Eye (tissue), 1 donor: ENCODE results near the gene FRS2.
"Not testable (repeated sequence)": the region's sequence is repeated elsewhere in the genome, so short reads cannot be mapped to it uniquely, and the experiment has no call there.

Experiments
- DNase-seq: peaks from one replicate; pipeline ENCODE4 v3.0.0-alpha.2; 2015

FRS2 gene

GRCh38 chr12:69588527-69588926 is 118.3 kb downstream of the FRS2 start:
- no peak for DNase-seq

DNA sequence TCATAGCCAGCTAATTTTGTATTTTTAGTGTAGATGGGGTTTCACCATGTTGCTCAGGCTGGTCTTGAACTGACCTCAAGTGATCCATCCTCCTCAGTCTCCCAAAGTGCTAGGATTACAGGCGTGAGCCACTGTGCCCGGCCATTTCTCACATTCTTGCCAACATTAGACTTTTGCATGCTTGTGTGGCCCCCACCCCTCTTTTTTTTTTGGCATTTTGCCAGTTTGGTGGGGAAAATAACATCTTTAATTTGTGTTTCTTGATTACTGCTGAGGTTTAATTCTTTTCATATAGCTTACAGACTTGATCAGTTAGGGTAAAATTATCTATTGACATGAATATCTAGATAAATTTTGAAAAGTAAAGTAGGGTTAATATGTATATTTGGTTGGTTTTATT is 118.9 kb downstream of the FRS2 start:
- DNase-seq = no peak

GRCh38 chr12:69595689-69596088 is 125.5 kb downstream of the FRS2 start:
- DNase-seq = no peak

GRCh38 chr12:69598174-69598753 is 128.1 kb downstream of the FRS2 start:
- no peak for DNase-seq

DNA sequence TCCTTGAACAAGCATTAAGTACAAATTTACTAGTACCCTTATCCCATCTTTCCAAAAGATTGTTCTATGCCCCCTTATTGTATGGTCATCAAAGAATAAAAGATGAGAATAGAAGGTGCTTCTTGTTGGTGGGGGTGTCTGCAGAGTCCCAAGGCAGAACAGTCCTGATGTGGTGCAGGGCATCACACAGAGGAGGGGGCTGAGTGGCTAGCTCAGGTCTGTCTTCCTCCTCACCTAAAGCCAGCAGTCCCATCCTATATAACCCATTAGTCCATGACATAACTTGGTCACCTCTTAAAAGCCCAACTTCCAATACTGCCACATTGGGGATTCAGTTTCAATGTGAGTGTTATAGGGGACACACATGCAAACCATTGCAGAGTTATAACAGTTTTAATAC is 130.6 kb downstream of the FRS2 start:
- no peak for DNase-seq

DNA sequence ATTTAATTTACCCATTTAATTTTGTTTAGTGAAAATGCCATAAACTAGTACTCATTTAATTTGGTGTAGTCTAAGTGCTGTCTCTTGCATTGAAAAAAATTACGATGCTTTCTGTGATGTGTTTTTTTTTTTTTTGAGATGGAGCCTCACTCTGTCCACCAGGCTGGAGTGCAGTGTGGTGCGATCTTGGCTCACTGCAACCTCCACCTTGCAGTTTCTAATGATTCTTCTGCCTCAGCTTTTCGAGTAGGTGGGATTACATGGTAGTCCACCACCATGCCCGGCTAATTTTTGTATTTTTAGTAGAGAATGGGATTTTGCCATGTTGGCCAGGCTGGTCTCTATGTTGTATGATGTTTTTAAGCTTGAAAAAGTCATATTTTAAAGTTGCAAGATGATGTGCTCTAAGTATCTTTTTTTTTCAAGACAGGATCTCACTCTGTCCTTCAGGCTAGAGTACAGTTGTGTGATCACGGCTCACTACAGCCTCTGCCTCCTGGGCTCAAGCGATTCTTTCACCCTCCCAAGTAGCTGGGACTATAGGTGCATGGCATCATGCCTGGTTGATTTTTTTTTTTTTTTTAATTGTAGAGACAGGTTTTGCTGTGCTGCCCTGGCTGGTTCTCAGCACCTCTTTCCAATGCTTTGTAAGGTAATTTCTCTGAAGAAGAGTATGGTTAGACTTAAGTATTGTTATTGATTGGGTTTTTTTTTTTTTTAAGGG is 131.9 kb downstream of the FRS2 start:
- no peak for DNase-seq

- no peak for DNase-seq
Measured at GRCh38 chr12:69602954-69603353, 132.8 kb downstream of the FRS2 start.

GRCh38 chr12:69603556-69603955 is 133.4 kb downstream of the FRS2 start:
- DNase-seq = not testable (repeated sequence)

DNA sequence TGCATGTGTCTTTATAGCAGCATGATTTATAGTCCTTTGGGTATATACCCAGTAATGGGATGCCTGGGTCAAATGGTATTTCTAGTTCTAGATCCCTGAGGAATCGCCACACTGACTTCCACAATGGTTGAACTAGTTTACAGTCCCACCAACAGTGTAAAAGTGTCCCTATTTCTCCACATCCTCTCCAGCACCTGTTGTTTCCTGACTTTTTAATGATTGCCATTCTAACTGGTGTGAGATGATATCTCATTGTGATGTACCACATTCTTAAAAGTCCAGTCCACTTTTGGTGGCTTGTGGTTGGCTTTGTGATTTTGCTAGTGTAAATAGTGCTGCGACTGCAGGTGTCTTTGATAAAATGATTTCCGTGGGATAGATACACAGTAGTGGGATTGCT is 134.1 kb downstream of the FRS2 start:
- not testable (repeated sequence) for DNase-seq

- no peak for DNase-seq
Measured at GRCh38 chr12:69608114-69608513, 137.9 kb downstream of the FRS2 start.

- DNase-seq = no peak
Measured at GRCh38 chr12:69610126-69610525, 139.9 kb downstream of the FRS2 start.

- DNase-seq = no peak
Measured at GRCh38 chr12:69610729-69611128, 140.5 kb downstream of the FRS2 start, which contains the start of gene LRRC10. Gene LRRC10, minus strand, starts transcription at chr12:69610907. Its CDS starts 69 bp downstream, at chr12:69610838.

DNA sequence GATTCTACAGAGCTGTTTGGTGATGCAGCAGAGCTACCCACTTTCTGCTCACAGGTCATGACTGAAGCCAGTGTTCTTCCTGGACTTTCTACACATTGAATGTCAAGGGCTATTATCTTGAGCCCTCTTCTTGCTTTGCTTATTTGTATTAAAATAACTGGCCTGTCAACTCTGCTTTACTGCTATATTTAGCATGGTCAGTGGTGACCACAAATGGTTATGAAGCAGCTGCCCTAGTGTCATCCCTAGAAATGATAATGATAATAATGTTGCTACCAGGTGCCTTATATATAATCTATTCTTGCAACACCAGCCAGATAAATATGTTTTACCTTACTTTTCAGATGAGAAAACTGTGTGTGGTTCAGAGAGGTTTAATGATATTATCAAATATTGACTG is 143.2 kb downstream of the FRS2 start:
- no peak for DNase-seq

GRCh38 chr12:69616025-69616424 is 145.8 kb downstream of the FRS2 start:
- no peak for DNase-seq

- no peak for DNase-seq
Measured at GRCh38 chr12:69619050-69619449, 148.9 kb downstream of the FRS2 start.

DNA sequence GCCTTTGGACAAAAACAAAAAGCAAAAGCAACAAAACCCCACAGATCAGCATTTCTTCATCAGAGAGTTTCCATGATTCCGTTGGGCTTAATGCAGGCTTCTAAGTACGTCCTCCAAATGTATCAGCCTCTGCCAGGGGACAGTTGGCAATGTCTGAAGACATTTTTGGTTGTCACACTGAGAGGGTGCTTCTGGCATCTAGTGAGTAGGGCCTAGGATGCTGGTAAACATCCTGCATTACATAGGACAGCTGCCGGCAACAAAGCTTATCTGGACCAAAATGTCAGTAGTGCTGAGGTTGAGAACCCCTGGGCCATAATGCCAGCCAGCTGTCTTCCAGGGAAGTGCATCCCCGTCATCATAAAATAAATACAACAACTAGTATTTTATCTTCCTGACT is 149.9 kb downstream of the FRS2 start:
- DNase-seq = no peak

DNA sequence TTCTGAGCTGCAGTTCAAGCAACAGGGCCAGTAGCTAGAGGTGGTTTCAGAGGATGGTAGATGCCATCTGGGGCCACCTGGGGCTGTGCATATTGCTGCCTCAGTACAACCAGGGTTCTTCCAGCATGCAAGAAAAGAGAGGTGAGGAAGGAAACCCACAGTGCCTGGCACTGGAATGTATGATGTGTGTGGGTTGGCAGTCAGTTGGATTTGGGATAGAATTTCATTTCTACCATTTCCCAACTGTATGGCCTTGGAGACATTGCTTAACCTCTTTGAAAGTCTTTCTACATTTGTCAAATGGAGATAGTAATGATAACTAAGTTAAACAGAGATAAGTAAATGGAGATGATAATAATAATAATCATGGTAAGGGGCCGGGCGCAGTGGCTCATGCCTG is 150.7 kb downstream of the FRS2 start:
- DNase-seq = no peak

DNA sequence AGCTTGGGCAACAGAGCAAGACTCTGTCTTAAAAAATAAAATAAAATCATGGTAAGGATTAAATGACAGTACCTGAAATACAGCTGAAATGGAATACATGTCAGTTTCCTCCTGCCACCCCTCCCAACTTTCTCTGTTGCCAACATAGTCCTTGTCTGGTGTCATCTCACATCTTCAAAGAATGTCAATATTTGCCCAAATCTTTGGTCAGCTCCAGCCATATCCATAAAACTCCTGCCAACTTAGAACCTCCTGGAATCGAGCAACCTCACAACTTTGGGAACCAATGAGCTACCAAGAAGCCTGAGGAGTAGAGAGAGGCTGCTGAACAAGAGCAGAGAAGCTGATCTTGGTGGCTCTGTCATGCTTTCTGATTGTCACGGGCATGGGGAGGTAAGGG is 151.4 kb downstream of the FRS2 start:
- no peak for DNase-seq

DNA sequence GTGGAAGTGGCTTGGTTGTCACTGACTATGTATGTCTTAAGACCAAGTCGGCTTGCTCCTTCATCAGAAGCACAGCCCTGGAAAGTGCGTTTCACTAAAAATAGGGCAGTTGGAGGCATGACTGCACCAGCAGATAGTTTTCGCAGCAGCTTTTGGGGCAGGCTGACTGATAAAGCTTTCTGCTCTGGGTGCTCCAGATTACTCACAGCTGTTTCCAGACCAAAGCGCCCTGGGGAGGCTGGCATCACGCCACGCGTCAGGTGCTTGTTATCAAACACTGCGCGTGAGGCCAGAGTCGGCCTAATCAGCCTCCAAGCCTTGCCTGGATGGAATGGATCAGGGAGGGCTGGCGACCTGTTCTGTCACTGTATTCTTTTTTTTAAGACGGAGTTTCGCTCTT is 153.8 kb downstream of the FRS2 start:
- DNase-seq = no peak

DNA sequence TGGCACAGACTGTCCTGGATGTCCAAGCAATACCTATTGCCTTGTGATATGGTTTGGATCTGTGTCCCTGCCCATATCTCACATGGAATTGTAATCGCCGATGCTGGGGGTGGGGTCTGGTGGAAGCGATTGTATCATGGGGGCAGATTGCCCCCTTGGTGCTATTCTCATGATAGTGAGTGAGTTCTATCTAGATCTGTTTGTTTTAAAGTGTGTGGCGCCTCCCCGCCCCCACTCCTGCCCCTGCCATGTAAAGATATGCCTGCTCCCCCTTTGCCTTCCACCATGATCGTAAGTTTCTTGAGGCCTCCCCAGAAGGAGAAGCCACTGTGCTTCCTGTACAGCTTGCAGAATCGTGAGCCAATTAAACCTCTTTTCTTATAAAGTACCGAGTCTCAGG is 157.3 kb downstream of the FRS2 start:
- DNase-seq = no peak
